AG10803 (cell line): ENCODE results near the gene ZNF609.

ENCODE experiments used
- DNase-seq: peaks from one replicate; pipeline ENCODE4 v3.0.0; 2010; ENCODE audit warnings: low read depth
- H3K4me3 ChIP-seq: 2 replicates; pipeline ENCODE4 v1.5.1; 2011; ENCODE audit warnings: mild to moderate bottlenecking, low read length, control low read depth
- TF ChIP-seq, protein P1 (sequence below): conservative IDR thresholded peaks from 2 replicates; pipeline ENCODE4 v1.5.1; 2011; ENCODE audit warnings: mild to moderate bottlenecking, low read length, control low read depth, inconsistent platforms

Gene ZNF609

DNA sequence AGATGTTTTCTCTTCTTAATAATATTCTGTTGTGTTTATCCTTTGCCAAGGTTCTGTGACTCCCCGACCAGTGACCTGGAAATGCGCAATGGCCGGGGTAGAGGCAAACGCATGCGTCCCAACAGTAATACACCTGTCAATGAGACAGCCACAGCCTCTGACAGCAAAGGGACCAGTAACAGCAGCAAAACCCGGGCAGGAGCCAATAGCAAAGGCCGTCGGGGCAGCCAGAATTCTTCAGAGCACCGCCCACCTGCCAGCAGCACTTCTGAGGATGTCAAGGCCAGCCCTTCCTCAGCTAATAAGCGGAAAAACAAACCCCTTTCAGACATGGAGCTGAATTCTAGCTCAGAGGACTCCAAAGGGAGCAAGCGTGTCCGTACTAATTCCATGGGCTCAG, 213.5 kb downstream of the ZNF609 start:
- no peak for DNase-seq
- TF ChIP-seq, protein P1, sequence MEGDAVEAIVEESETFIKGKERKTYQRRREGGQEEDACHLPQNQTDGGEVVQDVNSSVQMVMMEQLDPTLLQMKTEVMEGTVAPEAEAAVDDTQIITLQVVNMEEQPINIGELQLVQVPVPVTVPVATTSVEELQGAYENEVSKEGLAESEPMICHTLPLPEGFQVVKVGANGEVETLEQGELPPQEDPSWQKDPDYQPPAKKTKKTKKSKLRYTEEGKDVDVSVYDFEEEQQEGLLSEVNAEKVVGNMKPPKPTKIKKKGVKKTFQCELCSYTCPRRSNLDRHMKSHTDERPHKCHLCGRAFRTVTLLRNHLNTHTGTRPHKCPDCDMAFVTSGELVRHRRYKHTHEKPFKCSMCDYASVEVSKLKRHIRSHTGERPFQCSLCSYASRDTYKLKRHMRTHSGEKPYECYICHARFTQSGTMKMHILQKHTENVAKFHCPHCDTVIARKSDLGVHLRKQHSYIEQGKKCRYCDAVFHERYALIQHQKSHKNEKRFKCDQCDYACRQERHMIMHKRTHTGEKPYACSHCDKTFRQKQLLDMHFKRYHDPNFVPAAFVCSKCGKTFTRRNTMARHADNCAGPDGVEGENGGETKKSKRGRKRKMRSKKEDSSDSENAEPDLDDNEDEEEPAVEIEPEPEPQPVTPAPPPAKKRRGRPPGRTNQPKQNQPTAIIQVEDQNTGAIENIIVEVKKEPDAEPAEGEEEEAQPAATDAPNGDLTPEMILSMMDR, result no peak
- no peak overlapping the region for H3K4me3 ChIP-seq

DNA sequence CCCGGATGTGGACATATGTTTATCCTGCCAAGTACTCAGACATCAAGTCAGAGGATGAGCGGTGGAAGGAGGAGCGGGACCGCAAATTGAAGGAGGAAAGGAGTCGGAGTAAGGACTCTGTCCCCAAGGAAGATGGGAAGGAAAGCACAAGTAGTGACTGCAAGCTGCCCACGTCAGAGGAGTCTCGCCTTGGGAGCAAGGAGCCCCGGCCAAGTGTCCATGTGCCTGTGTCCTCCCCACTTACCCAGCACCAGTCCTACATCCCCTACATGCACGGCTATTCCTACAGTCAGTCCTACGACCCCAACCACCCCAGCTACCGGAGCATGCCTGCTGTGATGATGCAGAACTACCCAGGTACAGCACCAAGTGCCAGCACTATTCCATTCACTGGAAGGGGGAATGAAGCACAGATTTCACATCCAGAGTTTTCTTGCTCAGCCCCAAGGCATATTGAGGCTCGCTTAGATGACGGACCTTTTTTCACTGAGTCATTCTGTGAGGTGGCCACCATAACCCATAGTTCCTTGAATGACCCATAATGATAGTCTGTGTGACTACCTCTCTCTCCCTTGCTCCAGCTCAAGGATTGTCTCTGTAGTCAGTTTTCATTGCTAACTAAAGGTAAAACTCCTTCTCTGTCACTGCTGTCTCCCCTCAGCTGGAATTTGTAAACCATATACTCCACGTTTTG, 217.9 kb downstream of the ZNF609 start:
- no peak overlapping the region for H3K4me3 ChIP-seq
- TF ChIP-seq, protein P1, result no peak
- DNase-seq, result no peak

DNA sequence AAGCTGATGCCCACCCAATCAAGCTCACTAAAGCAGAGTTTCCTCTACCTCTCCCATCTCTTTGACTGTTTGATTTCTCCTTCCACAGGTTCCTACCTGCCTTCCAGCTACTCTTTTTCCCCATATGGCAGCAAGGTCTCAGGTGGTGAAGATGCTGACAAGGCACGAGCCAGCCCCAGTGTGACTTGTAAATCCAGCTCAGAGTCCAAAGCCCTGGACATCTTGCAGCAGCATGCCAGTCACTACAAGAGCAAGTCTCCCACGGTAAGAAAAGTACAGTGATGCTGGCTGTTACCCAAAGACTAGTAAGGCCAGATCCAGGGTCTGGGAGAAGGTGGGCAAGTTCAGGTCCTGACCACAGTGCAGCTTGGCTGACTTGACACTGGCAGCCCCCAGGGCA, 219.7 kb downstream of the ZNF609 start:
- H3K4me3 ChIP-seq, result no peak overlapping the region
- TF ChIP-seq, protein P1, result no peak
- no peak for DNase-seq

DNA sequence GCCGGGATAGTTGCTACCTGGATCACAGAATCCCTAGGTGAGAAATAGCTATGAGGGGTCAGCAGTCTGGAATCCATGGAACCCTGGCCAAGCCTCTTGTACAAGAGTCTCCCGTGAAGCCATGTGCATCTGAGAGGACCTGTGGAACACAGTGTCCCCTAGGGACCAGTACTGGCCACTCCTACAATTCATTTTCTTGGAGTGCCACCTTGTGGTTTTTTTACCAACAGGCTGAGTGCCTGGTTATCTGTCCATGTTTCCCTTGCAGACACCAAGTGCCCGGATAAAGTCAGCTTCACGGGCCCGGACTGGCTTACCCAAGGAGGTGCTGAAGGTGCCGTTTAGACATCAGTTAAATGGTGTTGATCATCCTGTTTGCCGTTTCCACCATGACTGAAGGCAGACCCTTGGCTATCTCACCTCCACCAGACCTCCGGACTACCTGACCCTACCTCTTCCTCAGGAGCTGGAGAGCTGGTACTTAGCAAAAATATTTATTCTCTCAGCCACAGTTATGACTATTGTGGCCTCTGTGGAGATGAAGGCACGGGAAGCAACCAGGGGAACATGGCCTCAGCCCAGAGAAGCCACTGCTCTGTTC, 221.1 kb downstream of the ZNF609 start:
- no peak overlapping the region for H3K4me3 ChIP-seq
- DNase-seq, result peak; percentile 58
- TF ChIP-seq, protein P1, result peak; percentile 55

DNA sequence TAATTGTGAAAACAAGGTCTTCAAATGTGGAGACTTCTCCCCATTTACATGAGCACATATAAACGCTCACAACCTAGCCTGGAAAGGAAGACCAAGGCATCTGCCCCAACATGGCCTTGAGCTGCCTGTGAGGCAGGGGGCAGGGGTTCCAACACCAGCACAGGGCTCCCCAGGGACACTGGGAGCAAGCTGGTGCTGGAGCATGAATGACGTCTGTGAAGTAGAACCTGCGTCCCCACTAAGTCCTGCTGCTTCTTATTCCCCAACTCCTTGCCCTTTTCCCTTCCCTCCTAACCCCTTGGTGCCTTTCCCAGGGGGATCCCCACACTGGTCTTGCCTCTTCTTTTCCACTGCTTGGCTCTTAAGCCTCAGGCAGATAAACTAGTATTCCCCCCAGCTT, 221.9 kb downstream of the ZNF609 start:
- TF ChIP-seq, protein P1, result no peak
- no peak for DNase-seq
- H3K4me3 ChIP-seq, result no peak overlapping the region

DNA sequence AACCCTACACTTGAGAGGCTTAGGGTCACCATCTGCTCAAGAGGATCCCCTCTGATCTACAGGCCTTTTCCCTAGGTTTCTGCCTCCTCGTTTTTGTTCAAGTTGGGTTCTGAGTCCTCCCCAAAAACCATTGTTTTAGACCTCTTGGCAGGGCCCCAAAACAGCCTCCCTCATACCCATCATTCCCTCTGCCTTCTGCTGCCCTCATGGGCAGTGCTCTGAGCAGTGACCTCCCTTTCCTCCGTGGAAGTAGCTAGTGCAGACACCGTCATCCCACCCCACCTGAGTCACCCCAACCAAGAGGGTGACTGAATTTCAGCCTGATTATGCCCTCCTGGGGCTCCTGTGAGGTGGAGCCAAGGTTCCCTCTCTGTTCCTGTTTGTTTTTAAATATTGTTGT, 223.0 kb downstream of the ZNF609 start:
- DNase-seq, result no peak
- TF ChIP-seq, protein P1, result no peak
- H3K4me3 ChIP-seq, result no peak overlapping the region

DNA sequence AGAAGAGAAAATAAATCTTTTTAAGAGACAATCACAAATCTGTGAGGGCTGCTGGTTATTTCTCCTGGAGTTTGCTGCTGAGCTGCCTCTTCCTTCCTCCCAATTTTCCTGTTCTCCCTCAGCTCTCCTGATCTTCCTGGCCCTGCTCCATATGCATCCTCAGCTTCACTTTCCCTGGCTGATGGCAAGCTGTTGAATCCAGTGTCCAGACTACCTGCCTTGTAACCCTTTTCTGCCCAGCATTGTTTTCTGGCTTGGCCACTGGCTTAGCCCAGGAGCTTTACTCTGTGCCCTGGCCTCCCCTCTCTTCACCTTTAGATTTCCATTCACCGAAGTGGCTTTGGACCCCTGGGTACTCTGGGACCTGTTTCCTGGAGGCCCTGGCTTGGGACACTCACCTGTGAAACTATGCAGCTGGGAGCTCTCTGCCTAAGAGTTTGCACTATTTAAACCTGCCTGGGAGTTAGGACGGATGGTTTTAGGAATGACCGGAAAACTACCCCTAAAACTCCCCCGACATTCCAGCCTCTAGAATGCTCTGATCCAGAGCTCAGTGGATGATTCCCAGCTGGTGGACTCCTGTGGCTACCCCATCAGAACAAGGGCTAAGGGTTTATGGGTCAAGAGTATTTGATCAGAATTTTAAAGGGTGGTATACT, 225.0 kb downstream of the ZNF609 start:
- no peak for DNase-seq
- no peak overlapping the region for H3K4me3 ChIP-seq
- TF ChIP-seq, protein P1, result no peak
